GM12878 (cell line): ENCODE data around the gene MDK. TPM values are rescaled to one million over a fixed set of nuclear protein-coding genes. Genes with fewer than 3 reads are reported as not detected.

ENCODE experiments used
- ATAC-seq: fragments of 200-7000 bp; cut with Tn5 transposase; 3 replicates; pipeline ENCODE4 v1.9.1; 2020; ENCODE audit warnings: mild to moderate bottlenecking, moderate library complexity
- BruUV-seq: library from RNA; stranded (reverse); fragments of 400-500 nt; replicated peaks from 2 replicates; lab custom pipeline; 2021; lab: Mats Ljungman, UMichigan
- CTCF ChIA-PET: fragments of 300-600 bp; sonication (Branson Sonifier 250); formaldehyde crosslinking; extraction: SDS; loops from one replicate; lab custom pipeline; 2021; ENCODE audit warnings: inconsistent platforms; lab: Yijun Ruan, JAX
- POLR2A ChIA-PET: fragments of 350-600 bp; formaldehyde crosslinking; extraction: SDS; loops from one replicate; lab custom pipeline; 2021; ENCODE audit warnings: inconsistent platforms; lab: Charles Lee
- RAD21 ChIA-PET: fragments of 300-600 bp; sonication (Branson Sonifier 250); formaldehyde crosslinking; loops from one replicate; lab custom pipeline; 2023; ENCODE audit warnings: antibody characterized with exemption; ENCODE audit not compliant: unreplicated experiment; lab: Charles Lee
- SMC1A ChIA-PET: fragments of 300-600 bp; sonication (Branson Sonifier 250); formaldehyde crosslinking; loops from one replicate; lab custom pipeline; 2023; ENCODE audit not compliant: unreplicated experiment, uncharacterized antibody; lab: Charles Lee
- DNase-seq: peaks from one replicate; pipeline ENCODE4 v3.0.0-alpha.2; 2011; ENCODE audit warnings: low read depth, low spot score
- FAIRE-seq: peaks from 3 replicates; lab custom pipeline; 2011; peaks lifted over from hg19 to GRCh38; lab: Jason Lieb, UNC
- H2AFZ ChIP-seq: 2 replicates; pipeline ENCODE4 v1.6.0; 2011; ENCODE audit warnings: low read depth, low read length, control low read depth; ENCODE audit not compliant: control insufficient read depth
- H3K27ac ChIP-seq: 2 replicates; pipeline ENCODE4 v1.5.1; 2011; ENCODE audit warnings: control low read depth; ENCODE audit not compliant: control insufficient read depth, insufficient read depth
- H3K27me3 ChIP-seq, 2 experiments: replicated peaks in 1 of 2; 2 replicates each; pipeline versions ENCODE4 v1.6.0 to v1.6.1; 2011; ENCODE audit warnings: low read length in 1 of 2; ENCODE audit not compliant: control insufficient read depth in 2 of 2, insufficient read depth in 2 of 2
- H3K36me3 ChIP-seq, 2 experiments: 2 replicates each; pipeline ENCODE4 v1.5.1; 2011; ENCODE audit warnings: low read length in 1 of 2; ENCODE audit not compliant: control insufficient read depth in 2 of 2, insufficient read depth in 2 of 2
- H3K4me1 ChIP-seq: 2 replicates; pipeline ENCODE4 v1.6.1; 2011; ENCODE audit warnings: mild to moderate bottlenecking, low read length, moderate library complexity, mixed read lengths; ENCODE audit not compliant: control insufficient read depth, insufficient read depth
- H3K4me2 ChIP-seq: 2 replicates; pipeline ENCODE4 v1.6.0; 2011; ENCODE audit warnings: control low read depth; ENCODE audit not compliant: control insufficient read depth, insufficient read depth
- H3K4me3 ChIP-seq: fragments of 200-600 bp; sonication (generic); 2 replicates; pipeline ENCODE4 v1.5.1; 2016
- H3K79me2 ChIP-seq: 2 replicates; pipeline ENCODE4 v1.6.0; 2011; ENCODE audit warnings: low read length; ENCODE audit not compliant: control insufficient read depth, insufficient read depth
- H3K9ac ChIP-seq: 2 replicates; pipeline ENCODE4 v1.8.0; 2011; ENCODE audit warnings: low read length, control low read depth, mixed read lengths; ENCODE audit not compliant: control insufficient read depth, insufficient read depth
- H3K9me3 ChIP-seq: replicated peaks from 3 replicates; pipeline ENCODE4 v1.5.1; 2011; ENCODE audit warnings: mild to moderate bottlenecking, low read length; ENCODE audit not compliant: control insufficient read depth, insufficient read depth
- H4K20me1 ChIP-seq: 2 replicates; pipeline ENCODE4 v1.6.0; 2011; ENCODE audit not compliant: control insufficient read depth, insufficient read depth
- CREB1 ChIP-seq: IDR thresholded peaks from 2 replicates; pipeline ENCODE4 v1.6.1; 2012; ENCODE audit warnings: low read depth, mild to moderate bottlenecking, inconsistent platforms
- E2F4 ChIP-seq: IDR thresholded peaks from 2 replicates; pipeline ENCODE4 v1.6.1; 2012; ENCODE audit warnings: low read depth, low read length, improper control_type of control experiment
- EGR1 ChIP-seq, 2 experiments: IDR thresholded peaks; 1 replicate in 1 of 2; 2 replicates in 1 of 2; pipeline ENCODE4 v1.6.1; 2011 to 2012; ENCODE audit warnings: low read depth in 2 of 2, low read length in 2 of 2, borderline replicate concordance in 1 of 2, mild to moderate bottlenecking in 1 of 2, moderate library complexity in 1 of 2
- FOXK2 ChIP-seq: fragments of 450-650 bp; IDR thresholded peaks from 2 replicates; pipeline ENCODE4 v1.6.1; 2017; ENCODE audit warnings: mild to moderate bottlenecking, moderate library complexity
- IKZF1 ChIP-seq: fragments of 450-650 bp; conservative IDR thresholded peaks from 2 replicates; pipeline ENCODE4 v1.6.1; 2017; ENCODE audit warnings: antibody characterized with exemption, mild to moderate bottlenecking
- NFXL1 ChIP-seq: fragments of 450-650 bp; IDR thresholded peaks from 2 replicates; pipeline ENCODE4 v1.6.1; 2017; ENCODE audit warnings: antibody characterized with exemption, mild to moderate bottlenecking, borderline replicate concordance
- PKNOX1 ChIP-seq: fragments of 450-650 bp; IDR thresholded peaks from 2 replicates; pipeline ENCODE4 v1.6.1; 2016; ENCODE audit warnings: mild to moderate bottlenecking
- POLR2A ChIP-seq: IDR thresholded peaks from 2 replicates; pipeline ENCODE4 v1.6.1; 2011; ENCODE audit warnings: low read depth, mild to moderate bottlenecking, low read length
- RB1 ChIP-seq: fragments of 450-650 bp; formaldehyde crosslinking; IDR thresholded peaks from 2 replicates; pipeline ENCODE4 v1.6.1; 2017; ENCODE audit warnings: mild to moderate bottlenecking, borderline replicate concordance
- SUZ12 ChIP-seq: fragments of 200-600 bp; sonication (generic); IDR thresholded peaks from one replicate; pipeline ENCODE4 v1.6.1; 2018; ENCODE audit warnings: antibody characterized with exemption, mild to moderate bottlenecking; ENCODE audit not compliant: unreplicated experiment
- WGBS: methylation state at CpG from one replicate; pipeline ENCODE4 v1.1.6; 2016; ENCODE audit warnings: low lambda C conversion rate; ENCODE audit not compliant: insufficient replicate concordance, insufficient coverage; ENCODE audit errors: missing lambda C conversion rate; 5-methylcytosine and 5-hydroxymethylcytosine counted together
- in situ Hi-C: fragments of 300-500 bp; cut with MboI; formaldehyde crosslinking; loops from 9 replicates; pipeline ENCODE4 v1.14.3; 2018; ENCODE audit warnings: mixed read lengths
- intact Hi-C: fragments of 100-400 bp; cut with micrococcal nuclease; formaldehyde crosslinking; loops from one replicate; pipeline ENCODE4 v1.14.2; 2022; ENCODE audit not compliant: unreplicated experiment
- polyA plus RNA-seq, 11 experiments: library from polyadenylated mRNA; depleted of rRNA in 4 of 11; unstranded in 6 of 11; stranded (reverse) in 5 of 11; fragments of >200 nt; fragmentation: Nextera tagmentation in 4 of 11; fragmentation: Illumina TruSeq in 1 of 11; extraction: Ambion mirVana in 4 of 11; extraction: Trizol in 1 of 11; gene quantifications; 1 replicate in 1 of 11; 2 replicates in 10 of 11; pipeline versions ENCODE4 v1.2.1 to v1.2.3, GENCODE V29; 2011 to 2016; ENCODE audit warnings: inconsistent platforms in 2 of 11, missing spikeins in 2 of 11, low read depth in 1 of 11
- total RNA-seq, 4 experiments: library from RNA; depleted of rRNA in 3 of 4; stranded (reverse); fragments of >200 nt in 3 of 4; fragmentation: Illumina TruSeq in 1 of 4; extraction: Trizol in 1 of 4; gene quantifications; 2 replicates each; pipeline versions ENCODE4 v1.2.1 to v1.2.3, GENCODE V29; 2013 to 2021
- TF ChIP-seq, protein P1 (sequence below): fragments of 450-650 bp; IDR thresholded peaks from 2 replicates; pipeline ENCODE4 v1.6.1; 2017; ENCODE audit warnings: mild to moderate bottlenecking, moderate library complexity

The MDK gene
- total and polyA plus RNA-seq, 10 of the 15 experiments (the other 5 are each of a cell fraction or from before 2014, with no cell fraction given): 0.77 to 17.8 (median 9.9) TPM

DNA sequence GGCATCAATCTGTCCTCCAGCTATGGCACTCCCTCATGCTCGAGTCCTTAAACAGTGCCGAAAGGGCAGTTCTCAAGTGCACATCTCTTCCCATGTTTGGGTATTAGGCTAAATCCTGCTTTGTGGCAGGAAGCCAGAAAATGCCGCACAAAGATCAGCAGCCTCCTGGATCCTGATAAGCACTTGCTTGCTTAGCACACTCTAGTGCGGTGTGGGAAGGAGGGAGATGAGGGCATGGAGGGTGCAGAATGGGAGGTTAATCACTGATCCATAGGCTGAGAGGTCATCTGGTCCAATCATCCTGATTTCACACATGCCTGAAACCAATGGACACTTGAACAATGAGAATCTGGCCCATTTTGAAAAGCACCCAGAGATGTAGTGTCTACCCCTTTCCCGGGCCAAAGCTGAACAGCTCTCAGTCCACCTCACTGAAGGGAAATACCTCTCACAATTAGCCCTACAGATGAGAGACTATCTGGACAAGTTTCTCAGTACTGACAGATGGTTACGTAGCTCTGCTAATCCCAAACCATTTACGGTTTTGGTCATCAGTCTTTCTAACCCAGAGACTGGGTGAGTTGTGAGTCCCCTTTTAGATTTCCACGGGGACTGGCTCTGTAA lies 39.9 kb downstream of the MDK start (continued):
- TF ChIP-seq, protein P1, sequence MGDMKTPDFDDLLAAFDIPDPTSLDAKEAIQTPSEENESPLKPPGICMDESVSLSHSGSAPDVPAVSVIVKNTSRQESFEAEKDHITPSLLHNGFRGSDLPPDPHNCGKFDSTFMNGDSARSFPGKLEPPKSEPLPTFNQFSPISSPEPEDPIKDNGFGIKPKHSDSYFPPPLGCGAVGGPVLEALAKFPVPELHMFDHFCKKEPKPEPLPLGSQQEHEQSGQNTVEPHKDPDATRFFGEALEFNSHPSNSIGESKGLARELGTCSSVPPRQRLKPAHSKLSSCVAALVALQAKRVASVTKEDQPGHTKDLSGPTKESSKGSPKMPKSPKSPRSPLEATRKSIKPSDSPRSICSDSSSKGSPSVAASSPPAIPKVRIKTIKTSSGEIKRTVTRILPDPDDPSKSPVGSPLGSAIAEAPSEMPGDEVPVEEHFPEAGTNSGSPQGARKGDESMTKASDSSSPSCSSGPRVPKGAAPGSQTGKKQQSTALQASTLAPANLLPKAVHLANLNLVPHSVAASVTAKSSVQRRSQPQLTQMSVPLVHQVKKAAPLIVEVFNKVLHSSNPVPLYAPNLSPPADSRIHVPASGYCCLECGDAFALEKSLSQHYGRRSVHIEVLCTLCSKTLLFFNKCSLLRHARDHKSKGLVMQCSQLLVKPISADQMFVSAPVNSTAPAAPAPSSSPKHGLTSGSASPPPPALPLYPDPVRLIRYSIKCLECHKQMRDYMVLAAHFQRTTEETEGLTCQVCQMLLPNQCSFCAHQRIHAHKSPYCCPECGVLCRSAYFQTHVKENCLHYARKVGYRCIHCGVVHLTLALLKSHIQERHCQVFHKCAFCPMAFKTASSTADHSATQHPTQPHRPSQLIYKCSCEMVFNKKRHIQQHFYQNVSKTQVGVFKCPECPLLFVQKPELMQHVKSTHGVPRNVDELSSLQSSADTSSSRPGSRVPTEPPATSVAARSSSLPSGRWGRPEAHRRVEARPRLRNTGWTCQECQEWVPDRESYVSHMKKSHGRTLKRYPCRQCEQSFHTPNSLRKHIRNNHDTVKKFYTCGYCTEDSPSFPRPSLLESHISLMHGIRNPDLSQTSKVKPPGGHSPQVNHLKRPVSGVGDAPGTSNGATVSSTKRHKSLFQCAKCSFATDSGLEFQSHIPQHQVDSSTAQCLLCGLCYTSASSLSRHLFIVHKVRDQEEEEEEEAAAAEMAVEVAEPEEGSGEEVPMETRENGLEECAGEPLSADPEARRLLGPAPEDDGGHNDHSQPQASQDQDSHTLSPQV: no peak
- TF ChIP-seq EGR1 (IDR thresholded peaks at IDR 0.05; ENCODE audit: borderline replicate concordance in 1 of 2, low read depth in 2 of 2, low read length in 2 of 2) (no peak), SUZ12 (no peak)

- no peak for FAIRE-seq
These were observed 41.1 kb downstream of the MDK start for GRCh38 chr11:46422588-46422987.

More at GRCh38 chr11:46422588-46422987, 41.1 kb downstream of the MDK start:
- Histone ChIP-seq H3K9ac (no peak overlapping the region), H2AFZ (no peak overlapping the region), H3K4me2 (no peak overlapping the region), H3K4me3 (no peak overlapping the region), H4K20me1 (no peaks in the 10 kb centered on the region), H3K36me3 (peaks cover 2 to 7% of the 10 kb centered on the region in 2 experiments; a peak in 3 of 4 replicates), H3K27ac (no peak overlapping the region), H3K4me1 (no peaks in the 10 kb centered on the region), H3K9me3 (no peaks in the 10 kb centered on the region), H3K79me2 (no peaks in the 10 kb centered on the region), H3K27me3 (no peaks in the 10 kb centered on the region)
- in situ Hi-C loops: no loop called here
- intact Hi-C loops: no loop called here
- ChIA-PET POLR2A (no interaction called here), SMC1A (interaction anchor here (0.9 to 1.4 kb wide), 5 partner anchors 9 to 55 kb away, joined by 3 to 4 read pairs (median 4); no protein-coding TSS in a partner anchor), CTCF (interaction anchor here (1.2 to 1.7 kb wide), 4 partner anchors 10 to 106 kb away, joined by 3 to 4 read pairs (median 4); no protein-coding TSS in a partner anchor), RAD21 (no interaction called here)
- TF ChIP-seq PKNOX1: no peak
- no peak for TF ChIP-seq NFXL1
- no peak for TF ChIP-seq E2F4
- TF ChIP-seq FOXK2: no peak
- no peak for TF ChIP-seq RB1
- no peak for TF ChIP-seq POLR2A
- TF ChIP-seq IKZF1: no peak
- TF ChIP-seq CREB1: no peak
- 96% methylated on average over 7 of the region's 7 CpGs for WGBS
- no TSS peak for BruUV-seq
- no peak for ATAC-seq
- no peak for DNase-seq
